Mesenchymal stem cell (in vitro differentiated cells and primary cell): Measurements from ENCODE around the gene ZP3.
"Not testable (repeated sequence)": the region's sequence is repeated elsewhere in the genome, so short reads cannot be mapped to it uniquely, and the experiment has no call there.

ENCODE experiments used
- DNase-seq: peaks from one replicate; pipeline ENCODE4 v3.0.0-alpha.2; 2013
- H2AFZ ChIP-seq: one replicate; pipeline ENCODE4 v1.6.1; 2013; ENCODE audit warnings: low read depth, mild to moderate bottlenecking, control low read depth, inconsistent platforms, low read length, moderate library complexity
- H2AK5ac ChIP-seq: 2 replicates; pipeline ENCODE4 v1.6.1; 2013; ENCODE audit warnings: low read length, moderate library complexity, mild to moderate bottlenecking, inconsistent platforms; ENCODE audit not compliant: severe bottlenecking
- H2BK120ac ChIP-seq: one replicate; pipeline ENCODE4 v1.6.1; 2013; ENCODE audit warnings: low read depth, mild to moderate bottlenecking, inconsistent platforms, low read length, moderate library complexity
- H2BK12ac ChIP-seq, 2 experiments: one replicate each; pipeline ENCODE4 v1.6.1; 2013; ENCODE audit warnings: inconsistent platforms in 2 of 2, low read length in 2 of 2, mild to moderate bottlenecking in 2 of 2, moderate library complexity in 2 of 2, control low read depth in 1 of 2
- H2BK15ac ChIP-seq: one replicate; pipeline ENCODE4 v1.6.1; 2013; ENCODE audit warnings: mild to moderate bottlenecking, low read depth, inconsistent platforms; ENCODE audit not compliant: poor library complexity, severe bottlenecking
- H2BK5ac ChIP-seq: 2 replicates; pipeline ENCODE4 v1.6.1; 2013; ENCODE audit warnings: low read depth, mild to moderate bottlenecking, low read length, control low read depth, inconsistent platforms; ENCODE audit not compliant: poor library complexity, severe bottlenecking
- H3K14ac ChIP-seq, 2 experiments: one replicate each; pipeline ENCODE4 v1.6.1; 2013; ENCODE audit warnings: inconsistent platforms in 2 of 2, low read length in 2 of 2, control low read depth in 1 of 2, mild to moderate bottlenecking in 1 of 2, moderate library complexity in 1 of 2
- H3K18ac ChIP-seq, 2 experiments: one replicate each; pipeline ENCODE4 v1.6.1; 2013; ENCODE audit warnings: inconsistent platforms in 2 of 2, low read length in 2 of 2, control low read depth in 1 of 2, low read depth in 1 of 2, mild to moderate bottlenecking in 1 of 2
- H3K23ac ChIP-seq, 2 experiments: one replicate each; pipeline ENCODE4 v1.6.1; 2013; ENCODE audit warnings: inconsistent platforms in 2 of 2, low read length in 2 of 2, mild to moderate bottlenecking in 2 of 2, moderate library complexity in 2 of 2, control low read depth in 1 of 2
- H3K27ac ChIP-seq: 2 replicates; pipeline ENCODE4 v1.5.1; 2013; ENCODE audit warnings: mild to moderate bottlenecking, moderate library complexity, low read length, control low read depth, inconsistent platforms; ENCODE audit not compliant: poor library complexity, severe bottlenecking
- H3K27me3 ChIP-seq, 2 experiments: 2 replicates each; pipeline versions ENCODE4 v1.6.1 to v1.7.0; 2013; ENCODE audit warnings: low read length in 2 of 2, mild to moderate bottlenecking in 2 of 2, moderate library complexity in 2 of 2, control low read depth in 1 of 2, inconsistent platforms in 1 of 2; ENCODE audit not compliant: control insufficient read depth in 1 of 2, insufficient read depth in 1 of 2
- H3K36me3 ChIP-seq, 2 experiments: 2 replicates each; pipeline versions ENCODE4 v1.6.1 to v1.7.0; 2013; ENCODE audit warnings: low read length in 2 of 2, control low read depth in 1 of 2, inconsistent platforms in 1 of 2, low read depth in 1 of 2, mild to moderate bottlenecking in 1 of 2; ENCODE audit not compliant: insufficient read depth in 2 of 2, control insufficient read depth in 1 of 2
- H3K4ac ChIP-seq, 2 experiments: one replicate each; pipeline ENCODE4 v1.6.1; 2013; ENCODE audit warnings: inconsistent platforms in 2 of 2, low read length in 2 of 2, mild to moderate bottlenecking in 2 of 2, moderate library complexity in 2 of 2, control low read depth in 1 of 2, low read depth in 1 of 2
- H3K4me1 ChIP-seq: 2 replicates; pipeline ENCODE4 v1.6.1; 2013; ENCODE audit warnings: low read depth, low read length, control low read depth; ENCODE audit not compliant: control insufficient read depth, insufficient read depth
- H3K4me2 ChIP-seq: 2 replicates; pipeline ENCODE4 v1.6.1; 2013; ENCODE audit warnings: low read length, mild to moderate bottlenecking, inconsistent platforms; ENCODE audit not compliant: poor library complexity, severe bottlenecking
- H3K4me3 ChIP-seq, 2 experiments: 2 replicates each; pipeline versions ENCODE4 v1.5.1 to v1.7.0; 2013; ENCODE audit warnings: low read length in 2 of 2, mild to moderate bottlenecking in 2 of 2, control low read depth in 1 of 2, low read depth in 1 of 2; ENCODE audit not compliant: insufficient read depth in 1 of 2
- H3K79me1 ChIP-seq: replicated peaks from 2 replicates; pipeline ENCODE4 v1.6.1; 2013; ENCODE audit warnings: mild to moderate bottlenecking, control low read depth, low read length, inconsistent platforms; ENCODE audit not compliant: poor library complexity, severe bottlenecking
- H3K9ac ChIP-seq: 2 replicates; pipeline ENCODE4 v1.7.0; 2013; ENCODE audit warnings: mild to moderate bottlenecking, low read length, moderate library complexity
- H3K9me3 ChIP-seq: 2 replicates; pipeline ENCODE4 v1.7.0; 2013; ENCODE audit warnings: mild to moderate bottlenecking, low read length; ENCODE audit not compliant: control insufficient read depth
- H4K8ac ChIP-seq: one replicate; pipeline ENCODE4 v1.6.1; 2013; ENCODE audit warnings: inconsistent platforms, mild to moderate bottlenecking, low read length, moderate library complexity
- H4K91ac ChIP-seq: one replicate; pipeline ENCODE4 v1.6.1; 2013; ENCODE audit warnings: mild to moderate bottlenecking, low read length, inconsistent platforms
- WGBS: methylation state at CpG from one replicate; pipeline ENCODE4 v1.1.7; 2013; ENCODE audit warnings: mixed read lengths; 5-methylcytosine and 5-hydroxymethylcytosine counted together

Gene ZP3

DNA sequence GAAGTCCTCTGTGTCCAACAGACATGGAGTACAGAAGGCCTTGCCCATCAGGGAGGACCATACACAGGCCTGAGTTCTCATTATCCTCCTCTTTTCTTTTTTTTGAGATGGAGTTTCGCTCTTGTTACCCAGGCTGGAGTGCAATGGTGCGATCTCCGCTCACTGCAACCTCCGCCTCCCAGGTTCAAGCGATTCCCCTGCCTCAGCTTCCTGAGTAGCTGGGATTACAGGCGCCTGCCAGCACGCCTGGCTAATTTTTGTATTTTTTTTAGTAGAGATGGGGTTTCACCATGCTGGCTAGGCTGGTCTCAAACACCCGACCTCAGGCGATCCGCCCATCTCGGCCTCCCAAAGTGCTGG, 29.2 kb upstream of the ZP3 start:
- H2AK5ac ChIP-seq, H3K79me1 ChIP-seq, DNase-seq, H3K18ac ChIP-seq, H2BK15ac ChIP-seq, H4K91ac ChIP-seq, H3K23ac ChIP-seq, H3K9ac ChIP-seq, H2AFZ ChIP-seq, H2BK12ac ChIP-seq, H3K36me3 ChIP-seq, H3K9me3 ChIP-seq, H4K8ac ChIP-seq, H3K4me3 ChIP-seq, H2BK120ac ChIP-seq, H3K27ac ChIP-seq, H3K14ac ChIP-seq, H3K4ac ChIP-seq, H3K4me2 ChIP-seq, H3K27me3 ChIP-seq, H2BK5ac ChIP-seq: not testable (repeated sequence)
- H3K4me1 ChIP-seq, result peaks cover 17% of the 10 kb centered on the region
- 86% methylated on average over 7 of the region's 11 CpGs for WGBS

DNA sequence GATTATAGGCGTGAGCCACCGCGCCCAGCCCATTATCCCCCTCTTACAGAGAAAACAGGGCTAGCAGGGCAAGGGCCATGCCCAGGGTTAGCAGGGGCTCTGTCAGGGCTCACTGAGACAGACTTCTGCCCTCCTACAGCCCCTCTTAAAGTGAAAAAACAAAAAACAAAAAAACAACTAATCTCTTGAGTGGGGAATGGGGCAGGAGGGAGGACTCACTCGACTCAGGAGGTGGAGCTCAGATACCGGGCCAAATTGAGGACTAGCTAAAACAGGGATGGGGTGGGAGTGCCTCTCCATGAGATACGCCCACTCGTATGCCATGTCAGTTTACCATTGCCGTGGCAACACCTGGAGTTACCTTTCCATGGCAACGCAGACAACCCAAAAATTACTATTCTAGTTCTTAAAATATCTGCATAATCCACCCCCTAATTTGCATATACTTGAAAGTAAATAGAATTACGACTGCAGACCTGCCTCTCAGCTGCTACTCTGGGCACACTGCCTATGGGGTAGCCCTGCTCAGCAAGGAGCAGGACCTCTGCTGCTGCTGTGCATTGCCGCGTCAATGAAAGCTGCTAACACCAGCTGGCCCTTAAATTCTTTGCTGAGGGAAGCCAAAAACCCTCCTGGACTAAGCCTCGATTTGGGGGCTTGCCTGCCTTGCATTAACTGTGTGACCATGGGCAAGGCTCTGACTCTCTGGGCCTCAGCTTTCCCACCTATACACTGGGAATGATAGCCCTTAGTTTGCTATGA, 28.6 kb upstream of the ZP3 start:
- Histone ChIP-seq H3K14ac (no peak overlapping the region), H3K4ac (no peak overlapping the region)
- WGBS, result 65% methylated on average over 13 of the region's 13 CpGs

DNA sequence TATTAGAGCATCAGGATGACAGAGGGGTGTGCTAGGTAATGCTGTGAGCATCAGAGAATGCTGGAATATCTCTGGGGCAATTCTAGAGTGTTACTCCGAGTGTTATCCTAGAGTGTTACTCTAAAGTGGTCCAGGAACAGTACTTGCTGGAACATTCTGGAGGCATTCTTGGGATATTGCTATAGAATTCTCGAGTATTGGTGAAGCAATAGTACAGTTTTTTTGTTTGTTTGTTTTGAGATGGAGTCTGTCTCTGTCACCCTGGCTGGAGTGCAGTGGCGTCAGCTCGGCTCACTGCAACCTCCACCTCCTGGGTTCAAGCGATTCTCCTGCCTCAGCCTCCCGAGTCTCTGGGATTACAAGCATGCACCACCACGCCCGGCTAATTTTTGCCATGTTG, 27.9 kb upstream of the ZP3 start:
- Histone ChIP-seq H2BK5ac (no peak overlapping the region), H3K14ac (no peak overlapping the region), H4K8ac (no peak overlapping the region), H2BK12ac (no peak overlapping the region), H2BK15ac (no peak overlapping the region), H4K91ac (no peak overlapping the region), H3K4me3 (peak overlapping the region in 1 of 2 experiments; percentile 79), H3K27me3 (no peaks in the 10 kb centered on the region), H2AK5ac (no peak overlapping the region), H3K4me2 (no peak overlapping the region), H3K23ac (no peak overlapping the region), H3K9me3 (no peaks in the 10 kb centered on the region), H2AFZ (no peak overlapping the region), H3K79me1 (no peaks in the 10 kb centered on the region), H3K9ac (no peak overlapping the region), H2BK120ac (no peak overlapping the region), H3K36me3 (peaks cover 0 to 5% of the 10 kb centered on the region in 2 experiments), H3K27ac (no peak overlapping the region), H3K4me1 (peaks cover 17% of the 10 kb centered on the region), H3K18ac (no peak overlapping the region), H3K4ac (no peak overlapping the region)
- DNase-seq, result no peak
- WGBS, result 87% methylated on average over 8 of the region's 8 CpGs

More for the DNA sequence above, 28.6 kb upstream of the ZP3 start:
- Histone ChIP-seq H3K4me2 (no peak overlapping the region), H3K23ac (no peak overlapping the region), H3K9me3 (no peaks in the 10 kb centered on the region), H2BK15ac (no peak overlapping the region), H2AK5ac (no peak overlapping the region), H3K4me3 (no peak overlapping the region), H3K36me3 (peaks cover 0 to 5% of the 10 kb centered on the region in 2 experiments), H4K8ac (no peak overlapping the region), H3K27ac (no peak overlapping the region), H3K18ac (no peak overlapping the region), H3K79me1 (no peaks in the 10 kb centered on the region), H3K4me1 (peaks cover 17% of the 10 kb centered on the region), H2AFZ (no peak overlapping the region), H4K91ac (no peak overlapping the region), H3K9ac (no peak overlapping the region), H2BK120ac (no peak overlapping the region), H2BK12ac (no peak overlapping the region), H3K27me3 (no peaks in the 10 kb centered on the region), H2BK5ac (no peak overlapping the region)
- no peak for DNase-seq

DNA sequence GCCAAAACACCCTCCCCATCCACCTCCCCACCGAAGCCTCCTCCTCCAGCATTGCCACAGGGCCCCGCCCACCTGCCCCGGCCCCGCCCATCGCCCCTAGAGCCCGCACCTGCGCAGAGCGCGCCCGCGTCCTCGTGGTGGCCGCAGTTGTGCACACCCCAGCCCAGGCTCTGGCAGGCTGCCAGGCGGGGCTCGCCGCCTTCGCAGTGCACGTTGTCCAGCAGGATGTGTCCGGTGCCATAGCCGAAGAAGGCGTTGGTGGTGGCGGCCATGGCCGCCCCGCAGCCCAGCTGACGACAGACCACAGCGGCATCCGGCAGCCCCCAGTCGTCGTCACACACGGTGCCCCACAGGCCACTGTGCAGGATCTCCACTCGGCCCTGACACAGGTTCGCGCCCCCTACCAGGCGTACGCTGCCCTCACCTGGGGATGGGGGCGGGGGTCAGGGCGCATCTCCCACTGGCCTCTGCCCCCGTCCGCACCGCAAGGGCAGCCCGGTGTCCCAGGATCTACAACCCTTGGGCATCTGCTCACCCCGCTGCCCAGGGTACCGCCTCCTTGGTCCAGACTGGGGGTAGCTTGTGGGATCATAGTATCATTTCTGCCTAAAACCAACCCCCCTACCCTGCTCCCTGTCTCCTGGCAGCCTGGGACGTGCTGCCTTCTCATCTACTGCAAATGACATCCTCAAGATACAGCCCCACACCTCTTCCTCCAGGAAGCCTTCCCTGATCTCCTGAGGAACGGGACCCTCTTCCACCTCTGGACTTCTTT, 27.2 kb upstream of the ZP3 start:
- H3K4me1 ChIP-seq, result peaks cover 15% of the 10 kb centered on the region
- no peak overlapping the region for H3K4me2 ChIP-seq
- peak overlapping the region; percentile 61 for H4K8ac ChIP-seq
- no peak overlapping the region for H2BK12ac ChIP-seq
- H3K9ac ChIP-seq, result peak overlapping the region; percentile 73
- no peak for DNase-seq
- 65% methylated on average over 45 of the region's 45 CpGs for whole genome bisulfite sequencing
- no peak overlapping the region for H3K27ac ChIP-seq
- H3K14ac ChIP-seq, result peak overlapping the region in 1 of 2 experiments; percentile 78
- no peak overlapping the region for H2BK5ac ChIP-seq
- H2AFZ ChIP-seq, result no peak overlapping the region
- H3K36me3 ChIP-seq, result peaks cover 0 to 5% of the 10 kb centered on the region in 2 experiments
- peak overlapping the region; percentile 22 for H4K91ac ChIP-seq
- H3K4ac ChIP-seq, result no peak overlapping the region
- no peak overlapping the region for H3K18ac ChIP-seq
- H3K4me3 ChIP-seq, result peak overlapping the region; percentile 20 to 79
- H3K9me3 ChIP-seq, result no peaks in the 10 kb centered on the region
- no peaks in the 10 kb centered on the region for H3K79me1 ChIP-seq
- no peak overlapping the region for H2BK15ac ChIP-seq
- no peaks in the 10 kb centered on the region for H3K27me3 ChIP-seq
- H2BK120ac ChIP-seq, result no peak overlapping the region
- H3K23ac ChIP-seq, result no peak overlapping the region
- no peak overlapping the region for H2AK5ac ChIP-seq
